IMR-90 (cell line): ENCODE measurements around the gene TPX2. TPM values are rescaled to one million over a fixed set of nuclear protein-coding genes. Genes with fewer than 3 reads are reported as not detected.
A peak's percentile ranks its signal among the peaks of the same experiment; 100 is the strongest.

Experiments used
- ATAC-seq: fragments of 200-7000 bp; cut with Tn5 transposase; 2 replicates; pipeline ENCODE4 v1.9.1; 2020; ENCODE audit warnings: low read depth, mild to moderate bottlenecking, moderate library complexity
- BruUV-seq: library from RNA; stranded (reverse); fragments of 400-500 nt; replicated peaks from 2 replicates; lab custom pipeline; 2021; lab: Mats Ljungman, UMichigan
- CTCF ChIA-PET: fragments of 300-600 bp; formaldehyde crosslinking; extraction: SDS; loops from one replicate; lab custom pipeline; 2021; ENCODE audit warnings: antibody characterized with exemption; lab: Yijun Ruan, JAX
- POLR2A ChIA-PET: fragments of 300-600 bp; sonication (Branson Sonifier 250); formaldehyde crosslinking; loops from one replicate; lab custom pipeline; 2022; ENCODE audit warnings: antibody characterized with exemption; ENCODE audit not compliant: unreplicated experiment; lab: Charles Lee
- DNase-seq: peaks from one replicate; pipeline ENCODE4 v3.0.0; 2013
- H2AFZ ChIP-seq: replicated peaks from 2 replicates; pipeline ENCODE3; 2013; ENCODE audit warnings: low read length, mild to moderate bottlenecking; ENCODE audit not compliant: poor library complexity
- H2AK5ac ChIP-seq: 2 replicates; pipeline ENCODE4 v1.6.1; 2013; ENCODE audit warnings: low read depth, low read length, inconsistent platforms
- H2AK9ac ChIP-seq: replicated peaks from 2 replicates; pipeline ENCODE3; 2013; ENCODE audit warnings: mild to moderate bottlenecking, low read depth, low read length, moderate library complexity; ENCODE audit not compliant: poor library complexity
- H2BK120ac ChIP-seq: 2 replicates; pipeline ENCODE4 v1.6.1; 2013; ENCODE audit warnings: low read depth, low read length, inconsistent platforms
- H2BK15ac ChIP-seq: 3 replicates; pipeline ENCODE4 v1.6.1; 2013; ENCODE audit warnings: low read depth, low read length, inconsistent platforms
- H2BK20ac ChIP-seq: 2 replicates; pipeline ENCODE4 v1.6.1; 2013; ENCODE audit warnings: low read depth, mild to moderate bottlenecking, inconsistent platforms, low read length, moderate library complexity
- H2BK5ac ChIP-seq: 2 replicates; pipeline ENCODE4 v1.6.1; 2013; ENCODE audit warnings: mild to moderate bottlenecking, low read depth, low read length, inconsistent platforms; ENCODE audit not compliant: poor library complexity, severe bottlenecking
- H3K14ac ChIP-seq: replicated peaks from 2 replicates; pipeline ENCODE4 v1.6.1; 2013; ENCODE audit warnings: low read depth, low read length, inconsistent platforms
- H3K18ac ChIP-seq: 2 replicates; pipeline ENCODE4 v1.6.1; 2013; ENCODE audit warnings: low read depth, low read length, control low read depth
- H3K23ac ChIP-seq: 2 replicates; pipeline ENCODE4 v1.6.1; 2013; ENCODE audit warnings: low read depth, low read length, inconsistent platforms
- H3K27ac ChIP-seq: 2 replicates; pipeline ENCODE4 v1.5.1; 2013; ENCODE audit warnings: mild to moderate bottlenecking, control low read depth, low read length; ENCODE audit not compliant: insufficient read depth
- H3K27me3 ChIP-seq: 2 replicates; pipeline ENCODE4 v1.6.1; 2013; ENCODE audit warnings: low read length; ENCODE audit not compliant: control insufficient read depth, insufficient read depth
- H3K36me3 ChIP-seq: 2 replicates; pipeline ENCODE4 v1.6.1; 2013; ENCODE audit warnings: low read length, mixed read lengths; ENCODE audit not compliant: control insufficient read depth, insufficient read depth
- H3K4ac ChIP-seq: 2 replicates; pipeline ENCODE4 v1.6.1; 2013; ENCODE audit warnings: low read depth, low read length, inconsistent platforms
- H3K4me1 ChIP-seq: 2 replicates; pipeline ENCODE4 v1.6.1; 2013; ENCODE audit warnings: low read length, mixed read lengths; ENCODE audit not compliant: control insufficient read depth, insufficient read depth
- H3K4me2 ChIP-seq: 2 replicates; pipeline ENCODE4 v1.6.1; 2013; ENCODE audit warnings: low read depth, mild to moderate bottlenecking, control low read depth, low read length, moderate library complexity
- H3K4me3 ChIP-seq: 2 replicates; pipeline ENCODE4 v1.5.1; 2013; ENCODE audit warnings: low read depth, mild to moderate bottlenecking, control low read depth, low read length, moderate library complexity; ENCODE audit not compliant: insufficient read depth
- H3K56ac ChIP-seq: 2 replicates; pipeline ENCODE4 v1.6.1; 2013; ENCODE audit warnings: low read length, inconsistent platforms; ENCODE audit not compliant: insufficient read depth; ENCODE audit errors: extremely low read depth
- H3K79me1 ChIP-seq, 2 experiments: 2 replicates each; pipeline ENCODE4 v1.6.1; 2013; ENCODE audit warnings: low read length in 2 of 2, inconsistent platforms in 1 of 2, low read depth in 1 of 2
- H3K9ac ChIP-seq: 2 replicates; pipeline ENCODE4 v1.6.1; 2013; ENCODE audit warnings: low read depth, low read length, control low read depth
- H3K9me1 ChIP-seq: 2 replicates; pipeline ENCODE4 v1.6.1; 2013; ENCODE audit warnings: low read length, inconsistent platforms; ENCODE audit not compliant: insufficient read depth
- H3K9me3 ChIP-seq: 2 replicates; pipeline ENCODE4 v1.6.1; 2013; ENCODE audit warnings: low read length; ENCODE audit not compliant: control insufficient read depth, insufficient read depth
- H4K20me1 ChIP-seq: 2 replicates; pipeline ENCODE4 v1.6.1; 2013; ENCODE audit warnings: low read length, inconsistent platforms; ENCODE audit not compliant: insufficient read depth
- H4K5ac ChIP-seq: 2 replicates; pipeline ENCODE4 v1.6.1; 2013; ENCODE audit warnings: mild to moderate bottlenecking, low read depth, low read length, control low read depth
- H4K8ac ChIP-seq, 2 experiments: 2 replicates each; pipeline ENCODE4 v1.6.1; 2013; ENCODE audit warnings: low read depth in 2 of 2, low read length in 2 of 2, control low read depth in 1 of 2, inconsistent platforms in 1 of 2
- H4K91ac ChIP-seq: 2 replicates; pipeline ENCODE4 v1.6.1; 2013; ENCODE audit warnings: low read depth, low read length, inconsistent platforms; ENCODE audit not compliant: insufficient read depth
- BHLHE40 ChIP-seq: fragments of 150-350 bp; IDR thresholded peaks from 2 replicates; pipeline ENCODE4 v1.6.1; 2016; ENCODE audit warnings: mild to moderate bottlenecking, low read depth, low read length
- CEBPB ChIP-seq: IDR thresholded peaks from 2 replicates; pipeline ENCODE4 v1.6.1; 2012; ENCODE audit warnings: low read depth, low read length, improper control_type of control experiment
- CHD1 ChIP-seq: IDR thresholded peaks from 2 replicates; pipeline ENCODE4 v1.6.1; 2012; ENCODE audit warnings: low read depth, low read length, improper control_type of control experiment
- CTCF ChIP-seq: conservative IDR thresholded peaks from 2 replicates; pipeline ENCODE4 v1.5.1; 2012; ENCODE audit warnings: mild to moderate bottlenecking, low read depth, low read length, improper control_type of control experiment
- ELK1 ChIP-seq: fragments of 150-350 bp; IDR thresholded peaks from 2 replicates; pipeline ENCODE4 v1.6.1; 2016; ENCODE audit warnings: low read depth, mild to moderate bottlenecking, low read length, moderate library complexity, borderline replicate concordance
- FOS ChIP-seq: fragments of 150-350 bp; IDR thresholded peaks from 2 replicates; pipeline ENCODE4 v1.6.1; 2016; ENCODE audit warnings: low read depth, low read length
- MAFK ChIP-seq: IDR thresholded peaks from 2 replicates; pipeline ENCODE4 v1.6.1; 2012; ENCODE audit warnings: low read depth, low read length, improper control_type of control experiment
- MAZ ChIP-seq: IDR thresholded peaks from 2 replicates; pipeline ENCODE4 v1.6.1; 2012; ENCODE audit warnings: low read depth, mild to moderate bottlenecking, low read length, improper control_type of control experiment, moderate library complexity, borderline replicate concordance
- MXI1 ChIP-seq: IDR thresholded peaks from 2 replicates; pipeline ENCODE4 v1.6.1; 2012; ENCODE audit warnings: low read depth, mild to moderate bottlenecking, low read length, moderate library complexity, borderline replicate concordance
- NFE2L2 ChIP-seq: fragments of 150-350 bp; IDR thresholded peaks from 2 replicates; pipeline ENCODE4 v1.6.1; 2016; ENCODE audit warnings: low read depth, mild to moderate bottlenecking, low read length
- POLR2A ChIP-seq: IDR thresholded peaks from 2 replicates; pipeline ENCODE4 v1.6.1; 2012; ENCODE audit warnings: mild to moderate bottlenecking, low read depth, low read length
- RAD21 ChIP-seq: IDR thresholded peaks from 2 replicates; pipeline ENCODE4 v1.6.1; 2012; ENCODE audit warnings: low read length, improper control_type of control experiment
- RFX5 ChIP-seq: IDR thresholded peaks from 2 replicates; pipeline ENCODE4 v1.8.0; 2012; ENCODE audit warnings: low read depth, mild to moderate bottlenecking, low read length, moderate library complexity
- SMC3 ChIP-seq: fragments of 150-350 bp; IDR thresholded peaks from 2 replicates; pipeline ENCODE4 v1.6.1; 2016; ENCODE audit warnings: low read depth, mild to moderate bottlenecking, antibody characterized with exemption, low read length, moderate library complexity
- WGBS, 2 experiments: methylation state at CpG; one replicate each; pipeline versions ENCODE4 v1.1.5 to v1.1.7; 2013; ENCODE audit warnings: missing lambda C conversion rate in 2 of 2; ENCODE audit not compliant: insufficient read length in 1 of 2; ENCODE audit errors: extremely low coverage in 2 of 2; 5-methylcytosine and 5-hydroxymethylcytosine counted together
- dilution Hi-C: fragments of 300-500 bp; cut with HindIII; formaldehyde crosslinking; loops from one replicate; pipeline ENCODE4 v1.14.3; 2018; ENCODE audit warnings: low sequenced_read_pairs; ENCODE audit not compliant: unreplicated experiment
- in situ Hi-C: fragments of 300-500 bp; cut with MboI; formaldehyde crosslinking; loops from 3 replicates; pipeline ENCODE4 v1.14.3; 2019; ENCODE audit warnings: low sequenced_read_pairs, inconsistent platforms, mixed read lengths
- intact Hi-C: fragments of 100-400 bp; cut with micrococcal nuclease; formaldehyde crosslinking; loops from 2 replicates; pipeline ENCODE4 v1.10.0; 2022
- polyA plus RNA-seq, 3 experiments: library from polyadenylated mRNA; depleted of rRNA; stranded (reverse); fragments of >200 nt; gene quantifications; 2 replicates each; pipeline ENCODE4 v1.2.3, GENCODE V29; 2012; ENCODE audit warnings: low replicate concordance in 1 of 3
- total RNA-seq: library from RNA; depleted of rRNA; stranded (reverse); fragments of >200 nt; gene quantifications from 2 replicates; pipeline ENCODE4 v1.2.3, GENCODE V29; 2012
- TF ChIP-seq, protein P1 (sequence below): fragments of 150-350 bp; IDR thresholded peaks from 2 replicates; pipeline ENCODE4 v1.6.1; 2017; ENCODE audit warnings: mild to moderate bottlenecking, antibody characterized with exemption, low read length, low read depth

The TPX2 gene
- total and polyA plus RNA-seq, 2 of the 4 experiments (the other 2 are of a cell fraction) = 28.5 to 72.2 TPM

DNA sequence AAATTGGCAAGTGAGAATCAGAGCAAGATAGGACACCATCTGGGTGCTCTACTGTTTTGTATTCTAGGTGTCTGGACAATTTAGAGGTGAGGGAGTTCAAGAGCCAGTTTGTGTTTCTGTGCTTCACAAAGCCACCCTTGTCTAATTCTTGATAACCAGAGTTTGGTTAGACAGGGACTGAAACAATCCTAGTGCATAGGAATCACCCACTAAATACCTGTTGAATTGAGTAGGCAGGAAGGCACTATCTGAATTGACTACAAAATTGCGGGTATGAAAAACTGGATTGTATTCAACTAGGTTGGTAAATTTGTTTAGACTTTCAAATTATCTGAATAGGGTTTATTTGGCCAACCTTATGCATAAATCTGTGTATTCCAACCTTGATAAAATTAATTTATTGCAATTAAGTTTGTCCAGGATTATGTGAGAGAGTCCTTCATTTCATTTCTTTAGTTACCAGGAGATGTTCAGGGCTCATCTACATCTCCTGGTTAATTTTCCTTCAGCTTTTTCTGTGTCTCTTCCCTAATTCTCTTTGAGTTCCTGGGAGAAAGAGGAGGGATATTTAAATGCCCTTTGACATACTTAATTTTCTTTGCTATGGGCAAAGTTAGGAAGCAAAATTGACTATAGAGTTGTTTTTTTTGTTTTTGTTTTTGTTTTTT, 1.7 kb downstream of the TPX2 start:
- Histone ChIP-seq H3K79me1 (peaks cover 7 to 24% of the 10 kb centered on the region in 2 experiments; a peak in 3 of 4 replicates), H2BK5ac (peak overlapping the region; percentile 64), H2AK5ac (no peak overlapping the region), H3K4me3 (peak overlapping the region; percentile 33; the same call in 1 of the 2 replicates), H2AFZ (no peak overlapping the region), H3K4me1 (peaks cover 3% of the 10 kb centered on the region; the same call in 1 of the 2 replicates), H2AK9ac (no peak overlapping the region), H3K27me3 (no peaks in the 10 kb centered on the region), H3K56ac (no peak overlapping the region), H3K9me3 (no peaks in the 10 kb centered on the region), H3K4me2 (peak overlapping the region; percentile 96), H4K8ac (peak overlapping the region in 1 of 2 experiments; percentile 53; a peak in 2 of 4 replicates), H2BK120ac (0 out of 2 replicates have a peak overlapping the region, but pooled peaks have one; percentile 4), H3K14ac (no peak overlapping the region; the same call in 1 of the 2 replicates), H3K4ac (no peak overlapping the region), H4K91ac (no peak overlapping the region), H3K23ac (peak overlapping the region; percentile 83; the same call in 1 of the 2 replicates), H2BK15ac (no peak overlapping the region), H4K5ac (peak overlapping the region; percentile 35; the same call in 1 of the 2 replicates), H2BK20ac (0 out of 2 replicates have a peak overlapping the region, but pooled peaks have one; percentile 5), H4K20me1 (no peaks in the 10 kb centered on the region), H3K36me3 (no peaks in the 10 kb centered on the region; the same call in 1 of the 2 replicates), H3K27ac (no peak overlapping the region), H3K9ac (peak overlapping the region; percentile 69; the same call in 1 of the 2 replicates), H3K18ac (no peak overlapping the region), H3K9me1 (no peaks in the 10 kb centered on the region)
- dilution Hi-C loops = no loop called here
- POLR2A ChIA-PET = no interaction called here
- in situ Hi-C loops = no loop called here
- CTCF ChIA-PET = interaction anchor here (1.0 kb wide), 1 partner anchor 14 kb away, joined by 3 read pairs; no protein-coding TSS in a partner anchor
- intact Hi-C loops = no loop called here
- no peak for DNase-seq
- TF ChIP-seq NFE2L2 = no peak
- TF ChIP-seq MAFK = no peak
- no peak for TF ChIP-seq MXI1
- TF ChIP-seq CHD1 = no peak
- no peak for TF ChIP-seq POLR2A
- no peak for TF ChIP-seq FOS
- no peak for TF ChIP-seq CTCF
- TF ChIP-seq RFX5 = no peak
- TF ChIP-seq CEBPB = no peak
- TF ChIP-seq BHLHE40 = no peak
- TF ChIP-seq SMC3 = no peak
- TF ChIP-seq, protein P1, sequence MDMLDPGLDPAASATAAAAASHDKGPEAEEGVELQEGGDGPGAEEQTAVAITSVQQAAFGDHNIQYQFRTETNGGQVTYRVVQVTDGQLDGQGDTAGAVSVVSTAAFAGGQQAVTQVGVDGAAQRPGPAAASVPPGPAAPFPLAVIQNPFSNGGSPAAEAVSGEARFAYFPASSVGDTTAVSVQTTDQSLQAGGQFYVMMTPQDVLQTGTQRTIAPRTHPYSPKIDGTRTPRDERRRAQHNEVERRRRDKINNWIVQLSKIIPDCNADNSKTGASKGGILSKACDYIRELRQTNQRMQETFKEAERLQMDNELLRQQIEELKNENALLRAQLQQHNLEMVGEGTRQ = no peak
- TF ChIP-seq RAD21 = no peak
- no peak for TF ChIP-seq MAZ
- TF ChIP-seq ELK1 = no peak
- ATAC-seq = no peak
- no CpG with 5 or more reads among the region's 1 CpG for WGBS, 2 experiments
- BruUV-seq = no TSS peak
